SU-DHL-6 (cell line): Measurements from ENCODE around the gene PPP2R2C.

Source experiments
- H2AFZ ChIP-seq: fragments of 200-600 bp; sonication (generic); 2 replicates; pipeline ENCODE4 v1.6.1; 2014; ENCODE audit warnings: low read depth, mild to moderate bottlenecking, moderate library complexity, mixed read lengths, antibody characterized with exemption, low read length; ENCODE audit not compliant: severe bottlenecking
- H3F3A ChIP-seq: fragments of 200-600 bp; shearing (Covaris generic); 2 replicates; pipeline ENCODE4 v1.6.0; 2016; ENCODE audit warnings: antibody characterized with exemption, mild to moderate bottlenecking; ENCODE audit not compliant: insufficient read depth
- H3K27ac ChIP-seq: fragments of 200-600 bp; sonication (generic); 2 replicates; pipeline ENCODE4 v1.5.1; 2016; ENCODE audit warnings: low read depth, mild to moderate bottlenecking, low read length, moderate library complexity, mixed read lengths
- H3K27me3 ChIP-seq: fragments of 200-600 bp; sonication (generic), shearing (Covaris generic); 2 replicates; pipeline ENCODE4 v1.6.0; 2014; ENCODE audit warnings: mild to moderate bottlenecking, low read length
- H3K36me3 ChIP-seq: fragments of 200-600 bp; sonication (generic); 2 replicates; pipeline ENCODE4 v1.6.1; 2014; ENCODE audit warnings: mild to moderate bottlenecking, low read length, mixed read lengths
- H3K4me2 ChIP-seq: fragments of 300-600, 200-600 bp; shearing (Covaris generic), sonication (generic); 2 replicates; pipeline ENCODE4 v1.6.0; 2014; ENCODE audit warnings: low read length, low read depth, mild to moderate bottlenecking; ENCODE audit not compliant: poor library complexity, severe bottlenecking
- H3K4me3 ChIP-seq: fragments of 200-600 bp; sonication (generic); 2 replicates; pipeline ENCODE4 v1.5.1; 2014; ENCODE audit warnings: antibody characterized with exemption, low read length, mild to moderate bottlenecking, mixed read lengths; ENCODE audit not compliant: insufficient read depth, poor library complexity, severe bottlenecking
- H3K79me2 ChIP-seq: fragments of 200-600 bp; sonication (generic); 2 replicates; pipeline ENCODE4 v1.6.1; 2014; ENCODE audit warnings: mild to moderate bottlenecking, low read length, moderate library complexity; ENCODE audit not compliant: insufficient read depth
- H3K9ac ChIP-seq: fragments of 200-600 bp; sonication (generic); 2 replicates; pipeline ENCODE4 v1.7.0; 2014; ENCODE audit warnings: mild to moderate bottlenecking, low read length
- H3K9me2 ChIP-seq: fragments of 200-600 bp; sonication (generic); replicated peaks from 2 replicates; pipeline ENCODE4 v1.6.1; 2014; ENCODE audit warnings: low read length; ENCODE audit not compliant: insufficient read depth
- H3K9me3 ChIP-seq: fragments of 200-600 bp; sonication (generic); 2 replicates; pipeline ENCODE4 v1.6.1; 2014; ENCODE audit warnings: low read length, mixed read lengths; ENCODE audit not compliant: insufficient read depth
- H4K20me1 ChIP-seq: fragments of 200-600 bp; sonication (generic); 2 replicates; pipeline ENCODE4 v1.6.1; 2014; ENCODE audit warnings: low read depth, mild to moderate bottlenecking, antibody characterized with exemption, low read length, moderate library complexity, mixed read lengths
- EZH2phosphoT487 ChIP-seq: fragments of 200-600 bp; sonication (generic), shearing (Covaris generic); conservative IDR thresholded peaks from 2 replicates; pipeline ENCODE4 v1.6.1; 2018; ENCODE audit warnings: mild to moderate bottlenecking, antibody characterized with exemption, low read length, moderate library complexity, mixed read lengths
- TF ChIP-seq, protein P1 (sequence below): fragments of 200-600 bp; sonication (generic); IDR thresholded peaks from one replicate; pipeline ENCODE4 v1.5.1; 2017; ENCODE audit warnings: antibody characterized with exemption, mild to moderate bottlenecking, low read length, moderate library complexity; ENCODE audit not compliant: insufficient read depth, poor library complexity, severe bottlenecking

PPP2R2C gene

DNA sequence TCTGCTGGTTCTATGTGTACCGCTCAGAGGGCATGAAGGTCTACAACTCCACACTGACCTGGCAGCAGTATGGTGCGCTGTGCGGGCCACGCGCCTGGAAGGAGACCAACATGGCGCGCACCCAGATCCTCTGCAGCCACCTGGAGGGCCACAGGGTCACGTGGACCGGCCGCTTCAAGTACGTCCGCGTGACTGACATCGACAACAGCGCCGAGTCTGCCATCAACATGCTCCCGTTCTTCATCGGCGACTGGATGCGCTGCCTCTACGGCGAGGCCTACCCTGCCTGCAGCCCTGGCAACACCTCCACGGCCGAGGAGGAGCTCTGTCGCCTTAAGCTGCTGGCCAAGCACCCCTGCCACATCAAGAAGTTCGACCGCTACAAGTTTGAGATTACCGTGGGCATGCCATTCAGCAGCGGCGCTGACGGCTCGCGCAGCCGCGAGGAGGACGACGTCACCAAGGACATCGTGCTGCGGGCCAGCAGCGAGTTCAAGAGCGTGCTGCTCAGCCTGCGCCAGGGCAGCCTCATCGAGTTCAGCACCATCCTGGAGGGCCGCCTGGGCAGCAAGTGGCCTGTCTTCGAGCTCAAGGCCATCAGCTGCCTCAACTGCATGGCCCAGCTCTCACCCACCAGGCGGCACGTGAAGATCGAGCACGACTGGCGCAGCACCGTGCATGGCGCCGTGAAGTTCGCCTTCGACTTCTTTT, 170.5 kb downstream of the PPP2R2C start:
- Histone ChIP-seq H3F3A (no peaks in the 10 kb centered on the region), H3K36me3 (no peaks in the 10 kb centered on the region), H3K4me2 (no peak overlapping the region), H3K4me3 (no peak overlapping the region), H3K9me2 (no peaks in the 10 kb centered on the region), H3K9ac (no peak overlapping the region), H3K79me2 (no peaks in the 10 kb centered on the region), H2AFZ (no peak overlapping the region), H3K27me3 (no peaks in the 10 kb centered on the region), H4K20me1 (no peaks in the 10 kb centered on the region), H3K27ac (no peak overlapping the region), H3K9me3 (no peaks in the 10 kb centered on the region)
- TF ChIP-seq, protein P1, sequence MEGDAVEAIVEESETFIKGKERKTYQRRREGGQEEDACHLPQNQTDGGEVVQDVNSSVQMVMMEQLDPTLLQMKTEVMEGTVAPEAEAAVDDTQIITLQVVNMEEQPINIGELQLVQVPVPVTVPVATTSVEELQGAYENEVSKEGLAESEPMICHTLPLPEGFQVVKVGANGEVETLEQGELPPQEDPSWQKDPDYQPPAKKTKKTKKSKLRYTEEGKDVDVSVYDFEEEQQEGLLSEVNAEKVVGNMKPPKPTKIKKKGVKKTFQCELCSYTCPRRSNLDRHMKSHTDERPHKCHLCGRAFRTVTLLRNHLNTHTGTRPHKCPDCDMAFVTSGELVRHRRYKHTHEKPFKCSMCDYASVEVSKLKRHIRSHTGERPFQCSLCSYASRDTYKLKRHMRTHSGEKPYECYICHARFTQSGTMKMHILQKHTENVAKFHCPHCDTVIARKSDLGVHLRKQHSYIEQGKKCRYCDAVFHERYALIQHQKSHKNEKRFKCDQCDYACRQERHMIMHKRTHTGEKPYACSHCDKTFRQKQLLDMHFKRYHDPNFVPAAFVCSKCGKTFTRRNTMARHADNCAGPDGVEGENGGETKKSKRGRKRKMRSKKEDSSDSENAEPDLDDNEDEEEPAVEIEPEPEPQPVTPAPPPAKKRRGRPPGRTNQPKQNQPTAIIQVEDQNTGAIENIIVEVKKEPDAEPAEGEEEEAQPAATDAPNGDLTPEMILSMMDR, result no peak
- no peak for TF ChIP-seq EZH2phosphoT487

DNA sequence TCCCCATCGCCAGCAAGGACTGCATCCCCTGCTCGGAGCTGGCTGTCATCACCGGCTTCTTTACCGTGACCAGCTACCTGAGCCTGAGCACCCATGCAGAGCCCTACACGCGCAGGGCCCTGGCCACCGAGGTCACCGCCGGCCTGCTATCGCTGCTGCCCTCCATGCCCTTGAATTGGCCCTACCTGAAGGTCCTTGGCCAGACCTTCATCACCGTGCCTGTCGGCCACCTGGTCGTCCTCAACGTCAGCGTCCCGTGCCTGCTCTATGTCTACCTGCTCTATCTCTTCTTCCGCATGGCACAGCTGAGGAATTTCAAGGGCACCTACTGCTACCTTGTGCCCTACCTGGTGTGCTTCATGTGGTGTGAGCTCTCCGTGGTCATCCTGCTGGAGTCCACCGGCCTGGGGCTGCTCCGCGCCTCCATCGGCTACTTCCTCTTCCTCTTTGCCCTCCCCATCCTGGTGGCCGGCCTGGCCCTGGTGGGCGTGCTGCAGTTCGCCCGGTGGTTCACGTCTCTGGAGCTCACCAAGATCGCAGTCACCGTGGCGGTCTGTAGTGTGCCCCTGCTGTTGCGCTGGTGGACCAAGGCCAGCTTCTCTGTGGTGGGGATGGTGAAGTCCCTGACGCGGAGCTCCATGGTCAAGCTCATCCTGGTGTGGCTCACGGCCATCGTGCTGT, 171.2 kb downstream of the PPP2R2C start:
- Histone ChIP-seq H3K4me3 (no peak overlapping the region), H3K79me2 (no peaks in the 10 kb centered on the region), H3K27ac (no peak overlapping the region), H3K4me2 (no peak overlapping the region), H3K27me3 (no peaks in the 10 kb centered on the region), H3K9me2 (no peaks in the 10 kb centered on the region), H3K36me3 (no peaks in the 10 kb centered on the region), H4K20me1 (no peaks in the 10 kb centered on the region), H3F3A (no peaks in the 10 kb centered on the region), H2AFZ (no peak overlapping the region), H3K9me3 (no peaks in the 10 kb centered on the region), H3K9ac (no peak overlapping the region)
- TF ChIP-seq, protein P1, result no peak
- no peak for TF ChIP-seq EZH2phosphoT487

DNA sequence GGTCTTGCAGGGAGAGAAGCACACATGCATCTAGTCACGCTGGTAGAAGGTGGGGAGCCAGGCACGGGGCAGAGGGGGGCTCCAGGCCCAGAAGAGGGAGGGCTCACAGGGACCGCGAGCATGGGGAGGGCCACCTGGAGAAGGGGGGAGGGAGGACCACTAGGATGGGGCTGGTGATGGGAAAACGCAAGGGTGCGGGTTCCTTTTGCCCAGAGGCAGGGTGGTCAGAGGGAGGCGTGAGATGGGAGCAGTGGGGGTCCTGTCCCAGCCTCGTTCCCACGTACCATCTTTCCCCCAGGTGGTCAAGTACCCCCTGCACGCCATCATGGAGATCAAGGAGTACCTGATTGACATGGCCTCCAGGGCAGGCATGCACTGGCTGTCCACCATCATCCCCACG, 172.1 kb downstream of the PPP2R2C start:
- no peak overlapping the region for H3K9ac ChIP-seq
- H3K79me2 ChIP-seq, result no peaks in the 10 kb centered on the region
- no peak overlapping the region for H3K4me3 ChIP-seq
- H3K27me3 ChIP-seq, result no peaks in the 10 kb centered on the region
- H3K36me3 ChIP-seq, result no peaks in the 10 kb centered on the region
- H2AFZ ChIP-seq, result no peak overlapping the region
- H3K27ac ChIP-seq, result no peak overlapping the region
- no peaks in the 10 kb centered on the region for H3F3A ChIP-seq
- H3K9me2 ChIP-seq, result no peaks in the 10 kb centered on the region
- no peaks in the 10 kb centered on the region for H3K9me3 ChIP-seq
- no peaks in the 10 kb centered on the region for H4K20me1 ChIP-seq
- no peak overlapping the region for H3K4me2 ChIP-seq
- TF ChIP-seq, protein P1, result no peak
- no peak for TF ChIP-seq EZH2phosphoT487
